Right atrium auricular region (tissue), 2 donors: ENCODE measurements around the gene MARCKSL1. TPM values are rescaled to one million over a fixed set of nuclear protein-coding genes. Genes with fewer than 3 reads are reported as not detected.

Source experiments
- DNase-seq: peaks from one replicate; pipeline ENCODE4 v3.0.0-alpha.2; 2019; ENCODE audit warnings: low spot score
- H3K27ac ChIP-seq, 2 donors: fragments of 200-600 bp; sonication (generic); 1 replicate in 1 of 2; 2 replicates in 1 of 2; pipeline ENCODE4 v1.5.1; 2016 to 2019
- H3K27me3 ChIP-seq, 2 donors: fragments of 200-600 bp; sonication (generic); one replicate each; pipeline versions ENCODE4 v1.5.1 to v1.6.0; 2017 to 2019
- H3K36me3 ChIP-seq: fragments of 200-600 bp; sonication (generic); one replicate; pipeline ENCODE4 v1.5.1; 2016
- H3K4me1 ChIP-seq, 2 donors: fragments of 200-600 bp; sonication (generic); one replicate each; pipeline versions ENCODE4 v1.5.1 to v1.6.0; 2017 to 2019
- H3K4me3 ChIP-seq, 2 donors: fragments of 200-600 bp; sonication (generic); 1 replicate in 1 of 2; 2 replicates in 1 of 2; pipeline ENCODE4 v1.5.1; 2017 to 2019; ENCODE audit warnings: mild to moderate bottlenecking in 1 of 2, moderate library complexity in 1 of 2
- H3K9me3 ChIP-seq, 2 donors: fragments of 200-600 bp; sonication (generic); one replicate each; pipeline ENCODE4 v1.5.1; 2019
- CTCF ChIP-seq, 2 donors: fragments of 200-600 bp; sonication (generic); IDR thresholded peaks; one replicate each; pipeline ENCODE4 v1.5.1; 2019; ENCODE audit warnings: antibody characterized with exemption in 2 of 2
- total RNA-seq, 2 donors: library from RNA; depleted of rRNA; stranded (reverse); fragments of >200 nt; gene quantifications; one replicate each; pipeline ENCODE4 v1.1.0, GENCODE V29; 2016

Gene MARCKSL1
- total RNA-seq, 2 donors from 2014 or later: 9.5 to 34.5 TPM

- no peak for TF ChIP-seq CTCF (IDR thresholded peaks at IDR 0.05)
- peaks cover 0 to 20% of the 10 kb centered on the region in 2 donors for H3K4me1 ChIP-seq
- DNase-seq: no peak
- H3K27ac ChIP-seq: peak within 1 kb of the TSS in 1 of 2 donors; percentile 39
- H3K4me3 ChIP-seq: peak within 1 kb of the TSS; percentile 24 to 44
- H3K9me3 ChIP-seq: no peaks in the 10 kb centered on the region
- peaks cover 29% of the 10 kb centered on the region for H3K36me3 ChIP-seq
- no peaks in the 10 kb centered on the region for H3K27me3 ChIP-seq
Observed at GRCh38 chr1:32362474-32363313, 26.7 kb upstream of the MARCKSL1 start, which contains the start of the genes FAM229A and TSSK3. Gene FAM229A (minus strand): TSS chr1:32362485. CDS start chr1:32362091, 394 bp downstream. Gene TSSK3 (plus strand): TSS chr1:32362539. CDS start chr1:32362702, 163 bp downstream.

- Histone ChIP-seq H3K27ac (peak overlapping the region in 1 of 2 donors; percentile 39), H3K9me3 (no peaks in the 10 kb centered on the region), H3K4me1 (peaks cover 0 to 20% of the 10 kb centered on the region in 2 donors), H3K36me3 (peaks cover 21% of the 10 kb centered on the region), H3K4me3 (peak overlapping the region; percentile 24 to 44), H3K27me3 (no peaks in the 10 kb centered on the region)
- DNase-seq: no peak
- TF ChIP-seq CTCF (IDR thresholded peaks at IDR 0.05): peak; percentile 31 to 70
Observed at GRCh38 chr1:32361674-32362473, 25.8 kb upstream of the MARCKSL1 start.

DNA sequence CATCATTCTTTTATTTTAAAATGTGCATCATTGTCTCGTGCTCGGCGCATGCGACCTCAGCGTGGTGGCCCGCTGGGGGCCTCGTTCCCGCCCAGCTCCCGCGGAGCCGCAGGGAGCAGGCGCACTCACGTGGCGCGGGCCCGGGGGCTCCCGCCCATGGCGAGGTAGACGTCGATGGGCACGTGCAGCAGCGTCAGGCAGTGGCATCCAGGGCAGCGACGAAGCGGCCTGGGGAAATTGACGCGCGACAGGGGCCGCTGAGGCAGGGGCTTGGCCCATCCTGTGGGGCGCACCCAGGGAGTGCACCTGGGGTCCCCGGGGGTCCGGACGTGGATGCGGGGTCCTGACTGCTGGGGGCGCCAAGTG, 25.3 kb upstream of the MARCKSL1 start:
- Histone ChIP-seq H3K27me3 (no peaks in the 10 kb centered on the region), H3K4me3 (peak overlapping the region; percentile 24 to 44), H3K36me3 (peaks cover 15% of the 10 kb centered on the region), H3K4me1 (peaks cover 0 to 20% of the 10 kb centered on the region in 2 donors), H3K9me3 (no peaks in the 10 kb centered on the region), H3K27ac (peak overlapping the region in 1 of 2 donors; percentile 39)
- no peak for DNase-seq
- no peak for TF ChIP-seq CTCF (IDR thresholded peaks at IDR 0.05)

DNA sequence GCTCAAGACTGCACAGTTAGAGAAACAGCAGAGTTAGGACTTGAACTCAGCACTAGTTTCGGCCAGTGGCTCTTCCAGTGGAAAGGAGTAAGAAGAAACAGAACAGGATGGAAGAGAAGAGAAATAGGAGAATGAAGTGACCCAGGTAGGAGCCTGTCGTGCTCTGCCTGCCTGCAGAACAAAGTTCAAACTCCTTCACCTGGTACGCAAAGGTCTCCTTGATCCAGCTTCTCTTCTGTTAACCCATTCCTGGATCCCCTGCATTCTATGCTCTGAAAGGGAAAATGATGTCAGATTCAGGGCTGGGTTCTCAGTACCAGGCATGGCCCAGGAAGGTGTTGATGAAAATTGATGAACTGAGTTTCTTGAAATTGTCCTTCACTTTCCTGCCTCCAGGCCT, 22.4 kb upstream of the MARCKSL1 start:
- no peak overlapping the region for H3K27ac ChIP-seq
- peaks cover 0 to 37% of the 10 kb centered on the region in 2 donors for H3K4me1 ChIP-seq
- H3K4me3 ChIP-seq: no peak overlapping the region
- peaks cover 2% of the 10 kb centered on the region for H3K36me3 ChIP-seq
- no peak for TF ChIP-seq CTCF (IDR thresholded peaks at IDR 0.05)
- no peaks in the 10 kb centered on the region for H3K27me3 ChIP-seq
- DNase-seq: no peak
- H3K9me3 ChIP-seq: no peaks in the 10 kb centered on the region

DNA sequence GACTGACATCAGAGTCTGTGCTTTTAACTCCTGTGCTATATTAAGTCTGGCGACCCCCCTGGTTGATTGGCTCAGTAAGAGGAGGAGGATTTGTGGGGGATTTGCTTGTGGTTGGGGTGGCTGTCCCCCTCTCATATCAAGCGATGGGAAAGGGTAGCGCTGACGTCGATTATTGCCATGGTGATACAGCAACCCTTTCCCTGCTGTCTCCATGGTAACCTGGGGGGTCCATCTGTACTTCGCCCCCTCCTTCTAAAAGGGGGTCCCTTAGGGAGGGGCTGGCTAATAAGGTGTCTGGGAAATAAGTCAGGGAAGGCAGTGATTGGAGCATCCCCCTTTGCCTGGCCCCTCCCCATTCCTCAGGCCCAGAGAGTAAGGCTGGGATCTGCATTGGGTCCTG, 21.6 kb upstream of the MARCKSL1 start:
- Histone ChIP-seq H3K9me3 (no peaks in the 10 kb centered on the region), H3K27me3 (no peaks in the 10 kb centered on the region), H3K4me3 (no peak overlapping the region), H3K4me1 (peaks cover 0 to 40% of the 10 kb centered on the region in 2 donors), H3K36me3 (no peaks in the 10 kb centered on the region), H3K27ac (no peak overlapping the region)
- no peak for TF ChIP-seq CTCF (IDR thresholded peaks at IDR 0.05)
- DNase-seq: no peak
